Measurements from ENCODE around the gene SLC28A1. TPM values are rescaled to one million over a fixed set of nuclear protein-coding genes. Genes with fewer than 3 reads are reported as not detected.

SLC28A1 gene
- total and polyA plus RNA-seq, 9 donors, result 0.02 to 0.92 (median 0.18) TPM; not detected in 3

DNA sequence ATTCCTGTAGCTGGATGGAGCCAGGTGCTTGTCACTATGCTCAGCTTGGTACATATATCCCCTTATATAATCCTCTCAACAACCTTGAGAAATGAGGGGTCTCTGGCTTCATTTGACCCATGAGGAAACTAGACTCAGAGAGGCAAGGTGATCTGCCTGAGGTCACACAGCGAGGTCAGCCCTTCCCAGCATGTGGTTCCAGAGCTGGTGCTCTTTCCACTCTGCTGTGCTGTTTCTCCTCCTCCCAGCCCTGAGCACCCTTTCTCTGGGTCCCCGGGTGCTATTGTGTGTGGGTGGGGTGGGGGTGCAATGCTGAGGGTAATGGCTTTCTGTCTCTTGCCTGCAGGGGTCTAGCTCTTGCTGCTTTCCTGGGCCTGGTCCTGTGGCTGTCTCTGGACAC, 19.3 kb downstream of the SLC28A1 start:
- H3K4me3 ChIP-seq, result no peak overlapping the region
- H3K27me3 ChIP-seq, result no peaks in the 10 kb centered on the region
- H3K36me3 ChIP-seq, result no peaks in the 10 kb centered on the region
- no peak for DNase-seq
- H3K27ac ChIP-seq, result no peak overlapping the region
- 83 to 96% (median 91%) methylated on average over 2 of the region's 2 CpGs for WGBS, 3 donors
- intact Hi-C loops (cut with DNase I), result no loop called here
- no peaks in the 10 kb centered on the region for H3K9me3 ChIP-seq
- no peaks in the 10 kb centered on the region for H3K4me1 ChIP-seq (ENCODE audit: insufficient read depth)
- TF ChIP-seq, protein P1, sequence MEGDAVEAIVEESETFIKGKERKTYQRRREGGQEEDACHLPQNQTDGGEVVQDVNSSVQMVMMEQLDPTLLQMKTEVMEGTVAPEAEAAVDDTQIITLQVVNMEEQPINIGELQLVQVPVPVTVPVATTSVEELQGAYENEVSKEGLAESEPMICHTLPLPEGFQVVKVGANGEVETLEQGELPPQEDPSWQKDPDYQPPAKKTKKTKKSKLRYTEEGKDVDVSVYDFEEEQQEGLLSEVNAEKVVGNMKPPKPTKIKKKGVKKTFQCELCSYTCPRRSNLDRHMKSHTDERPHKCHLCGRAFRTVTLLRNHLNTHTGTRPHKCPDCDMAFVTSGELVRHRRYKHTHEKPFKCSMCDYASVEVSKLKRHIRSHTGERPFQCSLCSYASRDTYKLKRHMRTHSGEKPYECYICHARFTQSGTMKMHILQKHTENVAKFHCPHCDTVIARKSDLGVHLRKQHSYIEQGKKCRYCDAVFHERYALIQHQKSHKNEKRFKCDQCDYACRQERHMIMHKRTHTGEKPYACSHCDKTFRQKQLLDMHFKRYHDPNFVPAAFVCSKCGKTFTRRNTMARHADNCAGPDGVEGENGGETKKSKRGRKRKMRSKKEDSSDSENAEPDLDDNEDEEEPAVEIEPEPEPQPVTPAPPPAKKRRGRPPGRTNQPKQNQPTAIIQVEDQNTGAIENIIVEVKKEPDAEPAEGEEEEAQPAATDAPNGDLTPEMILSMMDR (IDR thresholded peaks at IDR 0.05), result no peak
- TF ChIP-seq EP300 (IDR thresholded peaks at IDR 0.05) (no peak), POLR2A (IDR thresholded peaks at IDR 0.05) (no peak)

DNA sequence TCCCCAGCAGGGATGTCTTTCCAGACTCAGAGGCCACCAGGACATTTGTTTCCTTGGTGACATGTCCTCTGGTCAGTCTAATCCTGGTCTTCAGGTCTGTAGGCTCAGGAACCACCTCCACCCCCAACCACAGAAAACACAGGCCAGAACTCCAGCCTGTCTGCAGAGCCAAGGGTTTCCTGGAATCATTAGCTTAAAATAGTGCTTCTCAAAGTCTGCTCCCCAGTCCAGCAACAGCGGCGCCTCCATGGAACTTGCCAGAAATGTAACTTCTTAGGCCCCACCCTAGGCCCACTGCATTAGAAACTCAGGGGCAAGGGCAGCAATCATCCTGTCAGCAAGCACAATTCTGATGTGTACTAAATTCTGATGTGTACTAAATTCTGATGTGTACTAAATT, 20.0 kb downstream of the SLC28A1 start:
- Histone ChIP-seq H3K9me3 (no peaks in the 10 kb centered on the region), H3K36me3 (no peaks in the 10 kb centered on the region), H3K4me1 (ENCODE audit: insufficient read depth) (peaks cover 2% of the 10 kb centered on the region), H3K27me3 (no peaks in the 10 kb centered on the region), H3K27ac (no peak overlapping the region), H3K4me3 (no peak overlapping the region)
- TF ChIP-seq EP300 (IDR thresholded peaks at IDR 0.05) (no peak), POLR2A (IDR thresholded peaks at IDR 0.05) (no peak)
- TF ChIP-seq, protein P1 (IDR thresholded peaks at IDR 0.05), result no peak
- no peak for DNase-seq
- intact Hi-C loops (cut with DNase I), result no loop called here
- 36 to 43% (median 39%) methylated on average over 2 of the region's 2 CpGs for WGBS, 3 donors

DNA sequence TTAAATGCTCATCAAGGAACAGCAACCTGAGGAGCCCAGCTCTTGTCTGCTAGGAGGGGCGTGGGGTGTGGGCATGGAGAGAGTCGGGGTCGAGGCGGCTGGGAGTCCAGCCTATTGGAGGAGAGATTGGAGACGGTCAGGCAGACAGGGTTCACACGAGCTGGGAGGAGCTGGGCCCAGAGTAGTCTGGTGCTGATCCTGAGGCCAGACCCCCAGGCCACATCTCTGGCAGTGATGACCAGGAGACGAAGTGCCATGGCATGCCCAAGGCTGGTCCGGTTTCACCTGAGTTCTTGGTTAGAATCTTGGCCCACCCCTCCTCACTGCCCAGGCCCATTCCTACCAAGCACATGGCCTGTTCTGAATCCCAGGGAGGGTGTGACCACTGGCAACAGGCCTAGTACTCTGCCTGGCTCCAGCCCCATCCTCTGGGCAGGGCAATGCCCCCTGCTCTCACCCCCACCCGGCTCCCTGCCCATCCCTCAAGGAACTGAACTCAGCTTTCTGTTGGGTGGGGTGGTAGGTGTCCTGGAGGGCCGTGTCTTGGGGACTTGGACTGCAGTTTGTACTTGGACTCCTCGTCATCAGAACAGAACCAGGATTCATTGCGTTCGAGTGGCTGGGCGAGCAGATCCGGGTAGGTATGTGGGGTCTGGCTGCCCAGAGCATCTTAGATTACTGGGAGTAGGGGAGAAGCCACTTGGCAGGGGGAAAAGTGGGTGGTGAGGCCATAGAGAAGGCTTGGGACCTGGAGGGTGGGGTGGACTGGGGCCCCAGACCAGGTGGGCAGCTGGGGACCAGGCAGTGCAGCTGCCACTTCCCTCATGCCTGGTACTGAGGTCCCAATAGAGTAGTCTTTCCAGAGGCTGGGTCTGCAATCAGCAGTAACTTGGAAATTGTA, 20.8 kb downstream of the SLC28A1 start:
- Histone ChIP-seq H3K4me1 (ENCODE audit: insufficient read depth) (peaks cover 4% of the 10 kb centered on the region), H3K27ac (no peak overlapping the region), H3K27me3 (no peaks in the 10 kb centered on the region), H3K36me3 (no peaks in the 10 kb centered on the region), H3K9me3 (no peaks in the 10 kb centered on the region), H3K4me3 (no peak overlapping the region)
- intact Hi-C loops (cut with DNase I), result no loop called here
- DNase-seq, result no peak
- 87 to 91% (median 89%) methylated on average over 15 of the region's 15 CpGs for whole genome bisulfite sequencing, 3 donors
- TF ChIP-seq POLR2A (IDR thresholded peaks at IDR 0.05) (no peak), EP300 (IDR thresholded peaks at IDR 0.05) (no peak)
- TF ChIP-seq, protein P1 (IDR thresholded peaks at IDR 0.05), result no peak

- peak in 1 of 5 donors; percentile 32 for DNase-seq
- Histone ChIP-seq H3K4me3 (no peak overlapping the region), H3K27me3 (no peaks in the 10 kb centered on the region), H3K4me1 (ENCODE audit: insufficient read depth) (peaks cover 18% of the 10 kb centered on the region), H3K36me3 (no peaks in the 10 kb centered on the region), H3K27ac (no peak overlapping the region), H3K9me3 (no peaks in the 10 kb centered on the region)
- 76 to 89% (median 83%) methylated on average over 4 of the region's 4 CpGs for WGBS, 3 donors
- TF ChIP-seq, protein P1 (IDR thresholded peaks at IDR 0.05), result no peak
- TF ChIP-seq POLR2A (IDR thresholded peaks at IDR 0.05) (no peak), EP300 (IDR thresholded peaks at IDR 0.05) (no peak)
- intact Hi-C loops (cut with DNase I), result no loop called here
These were observed 23.3 kb downstream of the SLC28A1 start for GRCh38 chr15:84907731-84908130.

Data from ovary (tissue), 9 donors.